ENCODE results near the gene WDR26.
"Not testable (repeated sequence)": the region's sequence is repeated elsewhere in the genome, so short reads cannot be mapped to it uniquely, and the experiment has no call there.

The WDR26 gene

GRCh38 chr1:224431726-224432125, 2.9 kb downstream of the WDR26 start:
- H3K4me3 ChIP-seq (ENCODE audit: low read depth, low read length), result peak overlapping the region; percentile 87
- TF ChIP-seq CTCF (IDR thresholded peaks at IDR 0.05; ENCODE audit: low read depth, low read length), result no peak
- in situ Hi-C loops (cut with HindIII; ENCODE audit: low sequenced_read_pairs), result no loop called here
- DNase-seq (ENCODE audit: low read depth, low spot score), result no peak

DNA sequence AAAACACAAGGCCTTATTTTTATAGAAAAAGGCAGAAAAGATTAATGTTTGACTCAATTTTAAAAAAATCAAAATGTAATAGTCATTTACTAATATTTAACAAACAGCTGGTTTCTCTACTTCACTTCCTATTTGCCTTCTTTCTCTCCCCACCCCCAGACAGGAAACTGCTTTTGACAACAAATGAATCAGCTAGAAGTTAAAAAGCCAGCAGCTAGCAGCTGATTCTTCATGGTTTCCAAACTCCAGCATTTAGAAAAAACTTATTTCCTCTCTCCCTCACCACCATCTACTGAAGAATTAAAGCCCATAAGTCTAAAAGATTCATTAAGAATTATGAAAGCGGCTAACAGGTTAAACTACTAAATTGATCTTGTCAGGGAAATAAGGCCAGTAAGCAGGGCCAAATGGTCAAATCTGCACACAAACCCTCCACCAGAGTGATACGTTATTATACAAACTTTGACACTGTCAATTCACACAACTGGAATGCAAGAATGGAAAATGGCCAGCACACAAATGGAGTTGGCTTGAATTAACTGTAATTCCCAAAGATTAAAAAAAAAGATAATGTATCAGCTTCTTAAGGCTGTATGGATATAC, 4.0 kb downstream of the WDR26 start:
- DNase-seq (ENCODE audit: low read depth, low spot score), result peak; percentile 71
- TF ChIP-seq CTCF (IDR thresholded peaks at IDR 0.05; ENCODE audit: low read depth, low read length), result no peak
- in situ Hi-C loops (cut with HindIII; ENCODE audit: low sequenced_read_pairs), result no loop called here
- H3K4me3 ChIP-seq (ENCODE audit: low read depth, low read length), result peak overlapping the region; percentile 1

DNA sequence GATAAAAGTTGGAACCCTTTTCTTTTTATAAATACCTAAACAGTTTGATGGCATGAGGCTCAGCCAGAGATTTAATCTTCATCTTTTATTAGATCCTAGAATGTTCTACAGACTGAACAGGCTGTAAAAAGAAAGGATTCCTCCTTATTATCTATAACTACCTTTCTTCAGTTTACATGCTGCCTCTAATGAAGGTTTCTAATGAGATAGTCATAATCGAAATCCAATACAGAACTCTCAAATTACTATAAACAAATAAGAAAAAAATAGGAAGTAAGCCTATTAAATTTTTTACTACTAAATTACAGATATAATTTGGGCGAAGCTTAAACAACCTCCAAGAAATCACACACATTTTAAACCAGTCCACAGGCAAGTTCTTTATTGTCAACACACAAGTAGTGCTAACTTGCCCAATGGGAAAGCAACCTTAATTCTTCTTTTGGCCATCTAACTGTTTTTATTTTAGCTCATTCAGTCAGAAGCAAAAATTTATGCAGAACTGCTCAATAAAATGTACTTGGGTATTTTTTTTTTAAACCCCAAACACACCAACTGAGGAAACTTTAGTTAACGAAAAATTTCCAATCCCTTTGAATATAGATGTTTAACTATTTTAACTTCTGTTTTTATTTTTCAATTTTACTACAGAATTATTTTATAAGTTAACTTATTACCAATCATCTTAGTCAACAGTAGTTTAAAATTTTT, 4.8 kb downstream of the WDR26 start:
- DNase-seq (ENCODE audit: low read depth, low spot score), result no peak
- TF ChIP-seq CTCF (IDR thresholded peaks at IDR 0.05; ENCODE audit: low read depth, low read length), result no peak
- in situ Hi-C loops (cut with HindIII; ENCODE audit: low sequenced_read_pairs), result loop anchor here (10.0 kb wide), 1 partner anchor 55 kb away; no protein-coding TSS in a partner anchor
- no peak overlapping the region for H3K4me3 ChIP-seq (ENCODE audit: low read depth, low read length)

GRCh38 chr1:224428713-224429112, 5.9 kb downstream of the WDR26 start:
- in situ Hi-C loops (cut with HindIII; ENCODE audit: low sequenced_read_pairs), result loop anchor here (10.0 kb wide), 1 partner anchor 54 kb away; no protein-coding TSS in a partner anchor
- not testable (repeated sequence) for H3K4me3 ChIP-seq (ENCODE audit: low read depth, low read length); DNase-seq (ENCODE audit: low read depth, low spot score)

- in situ Hi-C loops (cut with HindIII; ENCODE audit: low sequenced_read_pairs), result loop anchor here (10.0 kb wide), 1 partner anchor 53 kb away; no protein-coding TSS in a partner anchor
- peak; percentile 86 for DNase-seq (ENCODE audit: low read depth, low spot score)
- no peak overlapping the region for H3K4me3 ChIP-seq (ENCODE audit: low read depth, low read length)
- TF ChIP-seq CTCF (IDR thresholded peaks at IDR 0.05; ENCODE audit: low read depth, low read length), result no peak
Observed at GRCh38 chr1:224427346-224427745, 7.3 kb downstream of the WDR26 start.

- in situ Hi-C loops (cut with HindIII; ENCODE audit: low sequenced_read_pairs), result loop anchor here (10.0 kb wide), 1 partner anchor 52 kb away; no protein-coding TSS in a partner anchor
- DNase-seq (ENCODE audit: low read depth, low spot score); H3K4me3 ChIP-seq (ENCODE audit: low read depth, low read length): not testable (repeated sequence)
Observed at GRCh38 chr1:224426869-224427268, 7.7 kb downstream of the WDR26 start.

GRCh38 chr1:224425279-224425884, 9.2 kb downstream of the WDR26 start:
- no peak overlapping the region for H3K4me3 ChIP-seq (ENCODE audit: low read depth, low read length)
- DNase-seq (ENCODE audit: low read depth, low spot score), result no peak
- in situ Hi-C loops (cut with HindIII; ENCODE audit: low sequenced_read_pairs), result loop anchor here (10.0 kb wide), 1 partner anchor 51 kb away; no protein-coding TSS in a partner anchor
- no peak for TF ChIP-seq CTCF (IDR thresholded peaks at IDR 0.05; ENCODE audit: low read depth, low read length)
